ENCODE measurements around the gene FAM200A. TPM values are rescaled to one million over a fixed set of nuclear protein-coding genes. Genes with fewer than 3 reads are reported as not detected.

Gene FAM200A
- total and polyA plus RNA-seq, 2 of the 8 experiments (the other 6 are each of a cell fraction or from before 2014, with no cell fraction given) = 4.3 to 7.5 TPM

DNA sequence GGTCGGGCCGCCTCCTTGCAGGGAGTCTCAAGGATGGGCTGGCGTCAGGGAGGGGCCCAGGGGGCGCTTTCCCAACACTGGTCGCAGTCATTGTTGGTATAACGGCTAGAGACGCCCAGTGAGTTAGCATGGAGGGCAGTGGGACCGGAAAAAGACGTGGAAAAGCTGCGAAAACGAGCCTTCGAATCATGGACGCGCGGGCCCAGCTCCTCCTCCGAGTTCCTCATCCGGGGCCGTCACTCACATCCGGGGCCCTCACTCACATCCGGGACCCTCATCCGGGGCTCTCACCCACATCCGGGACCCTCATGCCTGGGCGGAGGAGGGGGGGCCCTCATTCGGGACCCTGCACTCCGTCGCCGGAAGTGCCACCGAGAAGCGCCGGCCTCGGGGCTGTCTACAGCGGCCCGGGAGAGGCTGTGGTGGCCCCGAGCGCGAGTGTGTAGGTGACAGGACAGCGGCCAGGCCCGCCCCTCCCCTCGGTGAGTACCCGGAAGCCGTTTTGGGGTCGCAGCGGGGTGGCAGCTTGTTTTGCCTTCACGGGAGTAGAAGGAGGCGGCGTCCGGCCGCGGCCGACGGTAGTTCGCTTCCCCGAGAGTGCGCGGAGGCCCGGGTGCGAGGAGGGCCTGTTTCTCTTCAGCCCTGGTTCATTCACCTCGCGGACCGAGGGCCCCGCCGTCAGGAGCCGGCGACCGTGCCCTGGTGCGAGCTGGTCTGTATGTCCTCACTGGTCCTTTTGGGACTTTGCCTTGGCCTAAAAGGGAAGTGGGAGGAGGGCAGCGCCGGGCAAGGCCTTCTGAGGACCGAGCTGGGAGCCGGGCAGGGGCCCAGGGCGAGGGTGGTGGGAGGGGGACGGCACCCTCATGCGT lies 6.6 kb upstream of the FAM200A start, which contains the start of gene ZNF655 (continued):
- TF ChIP-seq, protein P1, sequence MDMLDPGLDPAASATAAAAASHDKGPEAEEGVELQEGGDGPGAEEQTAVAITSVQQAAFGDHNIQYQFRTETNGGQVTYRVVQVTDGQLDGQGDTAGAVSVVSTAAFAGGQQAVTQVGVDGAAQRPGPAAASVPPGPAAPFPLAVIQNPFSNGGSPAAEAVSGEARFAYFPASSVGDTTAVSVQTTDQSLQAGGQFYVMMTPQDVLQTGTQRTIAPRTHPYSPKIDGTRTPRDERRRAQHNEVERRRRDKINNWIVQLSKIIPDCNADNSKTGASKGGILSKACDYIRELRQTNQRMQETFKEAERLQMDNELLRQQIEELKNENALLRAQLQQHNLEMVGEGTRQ (IDR thresholded peaks at IDR 0.05; ENCODE audit: low read length) = no peak
- TF ChIP-seq RNF2 (IDR thresholded peaks at IDR 0.05; ENCODE audit: borderline replicate concordance, low read depth, low read length, missing control alignments, poor library complexity, severe bottlenecking) (no peak), CTBP2 (IDR thresholded peaks at IDR 0.05; ENCODE audit: borderline replicate concordance, insufficient read depth, insufficient read length, low read length) (no peak), KDM4A (IDR thresholded peaks at IDR 0.05; ENCODE audit: low read depth, low read length, severe bottlenecking) (peak; percentile 69), TAF1 (IDR thresholded peaks at IDR 0.05; ENCODE audit: low read depth, low read length) (peak; percentile 88), SAP30 (IDR thresholded peaks at IDR 0.05; ENCODE audit: insufficient read depth, insufficient replicate concordance, low read length) (no peak), RAD21 (IDR thresholded peaks at IDR 0.05 in 1 of 2, conservative IDR thresholded peaks at IDR 0.05 in 1 of 2; ENCODE audit: low read depth in 2 of 2, low read length in 2 of 2) (peak in 1 of 2 experiments; percentile 7; a peak in 1 of 4 replicates), SP2 (IDR thresholded peaks at IDR 0.05; ENCODE audit: low read length) (no peak), POU5F1 (IDR thresholded peaks at IDR 0.05; ENCODE audit: low read depth, low read length) (no peak), RBBP5 (IDR thresholded peaks at IDR 0.05; ENCODE audit: borderline replicate concordance, low read depth, low read length) (peak; percentile 67; the same call in 1 of the 2 replicates), MAFK (IDR thresholded peaks at IDR 0.05; ENCODE audit: low read depth, low read length) (no peak), ZNF274 (IDR thresholded peaks at IDR 0.05; ENCODE audit: borderline replicate concordance, extremely low read depth, low read length) (no peak), EGR1 (IDR thresholded peaks at IDR 0.05; ENCODE audit: borderline replicate concordance, low read depth, low read length) (peak; percentile 57; the same call in 1 of the 2 replicates), SRF (IDR thresholded peaks at IDR 0.05; ENCODE audit: low read depth, low read length) (no peak), RXRA (IDR thresholded peaks at IDR 0.05; ENCODE audit: insufficient read depth, low read depth, low read length) (no peak), NANOG (IDR thresholded peaks at IDR 0.05; ENCODE audit: insufficient read depth, low read depth, low read length, poor library complexity, severe bottlenecking) (no peak), EZH2 (IDR thresholded peaks at IDR 0.05; ENCODE audit: low read depth, low read length, severe bottlenecking) (no peak)
- TF ChIP-seq, protein P2, sequence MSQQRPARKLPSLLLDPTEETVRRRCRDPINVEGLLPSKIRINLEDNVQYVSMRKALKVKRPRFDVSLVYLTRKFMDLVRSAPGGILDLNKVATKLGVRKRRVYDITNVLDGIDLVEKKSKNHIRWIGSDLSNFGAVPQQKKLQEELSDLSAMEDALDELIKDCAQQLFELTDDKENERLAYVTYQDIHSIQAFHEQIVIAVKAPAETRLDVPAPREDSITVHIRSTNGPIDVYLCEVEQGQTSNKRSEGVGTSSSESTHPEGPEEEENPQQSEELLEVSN (IDR thresholded peaks at IDR 0.05) = peak; percentile 34; the same call in 1 of the 2 replicates
- TF ChIP-seq, protein P3, sequence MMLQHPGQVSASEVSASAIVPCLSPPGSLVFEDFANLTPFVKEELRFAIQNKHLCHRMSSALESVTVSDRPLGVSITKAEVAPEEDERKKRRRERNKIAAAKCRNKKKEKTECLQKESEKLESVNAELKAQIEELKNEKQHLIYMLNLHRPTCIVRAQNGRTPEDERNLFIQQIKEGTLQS (IDR thresholded peaks at IDR 0.05; ENCODE audit: insufficient read depth, low read depth, low read length) = no peak

All from H1 (cell line).